ENCODE data around the gene COL27A1.

The COL27A1 gene

DNA sequence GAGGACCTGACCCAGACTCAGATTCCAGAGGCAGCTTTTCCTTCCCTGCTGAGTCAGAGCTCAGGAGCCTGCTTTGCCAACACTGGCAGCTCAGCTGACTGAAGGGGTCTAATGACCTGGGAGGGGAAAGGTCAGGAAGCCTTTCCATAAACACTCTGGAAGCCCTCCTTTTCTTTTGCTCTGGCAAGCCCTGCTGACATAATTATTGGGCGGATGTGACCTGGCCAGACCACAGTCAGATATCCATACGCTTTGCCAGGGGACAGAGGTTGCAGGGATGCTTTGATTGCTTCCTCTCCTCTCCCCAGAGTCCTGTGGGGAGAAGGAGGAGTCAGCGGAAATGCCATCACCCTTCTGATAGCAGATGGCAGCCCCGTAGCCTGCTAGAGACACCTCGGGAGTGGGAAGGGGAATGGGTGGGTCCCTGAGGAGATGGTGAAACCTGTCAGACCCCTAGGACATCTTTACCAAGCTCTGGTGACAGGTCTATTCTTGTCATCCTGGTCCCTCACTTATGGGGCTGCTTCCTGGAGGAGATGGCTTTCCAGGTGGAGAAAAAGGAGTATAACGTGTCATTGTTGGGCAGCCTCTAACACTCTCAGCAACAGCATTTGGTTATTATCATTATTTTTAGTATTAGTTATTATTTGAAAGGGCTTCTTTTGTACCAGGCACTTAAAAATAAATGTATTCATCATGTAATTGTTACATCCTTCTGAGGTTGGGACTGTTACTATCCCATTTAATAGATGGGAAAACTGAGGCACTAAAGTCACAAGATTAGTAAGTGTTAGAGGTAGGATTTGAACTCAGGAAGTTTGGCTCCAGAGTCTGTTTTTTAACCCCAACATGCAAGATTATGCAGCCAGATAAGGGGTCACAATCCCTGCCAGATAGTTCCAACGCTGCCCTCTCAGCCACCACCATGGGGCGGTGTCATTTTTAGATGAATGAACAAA lies 11.6 kb downstream of the COL27A1 start:
- H3K79me2 ChIP-seq (ENCODE audit: insufficient read depth, low read depth), result no peaks in the 10 kb centered on the region
- H2AFZ ChIP-seq (ENCODE audit: low read depth), result no peak overlapping the region
- TF ChIP-seq, protein P1, sequence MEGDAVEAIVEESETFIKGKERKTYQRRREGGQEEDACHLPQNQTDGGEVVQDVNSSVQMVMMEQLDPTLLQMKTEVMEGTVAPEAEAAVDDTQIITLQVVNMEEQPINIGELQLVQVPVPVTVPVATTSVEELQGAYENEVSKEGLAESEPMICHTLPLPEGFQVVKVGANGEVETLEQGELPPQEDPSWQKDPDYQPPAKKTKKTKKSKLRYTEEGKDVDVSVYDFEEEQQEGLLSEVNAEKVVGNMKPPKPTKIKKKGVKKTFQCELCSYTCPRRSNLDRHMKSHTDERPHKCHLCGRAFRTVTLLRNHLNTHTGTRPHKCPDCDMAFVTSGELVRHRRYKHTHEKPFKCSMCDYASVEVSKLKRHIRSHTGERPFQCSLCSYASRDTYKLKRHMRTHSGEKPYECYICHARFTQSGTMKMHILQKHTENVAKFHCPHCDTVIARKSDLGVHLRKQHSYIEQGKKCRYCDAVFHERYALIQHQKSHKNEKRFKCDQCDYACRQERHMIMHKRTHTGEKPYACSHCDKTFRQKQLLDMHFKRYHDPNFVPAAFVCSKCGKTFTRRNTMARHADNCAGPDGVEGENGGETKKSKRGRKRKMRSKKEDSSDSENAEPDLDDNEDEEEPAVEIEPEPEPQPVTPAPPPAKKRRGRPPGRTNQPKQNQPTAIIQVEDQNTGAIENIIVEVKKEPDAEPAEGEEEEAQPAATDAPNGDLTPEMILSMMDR (conservative IDR thresholded peaks at IDR 0.05; ENCODE audit: low read depth, low read length), result no peak
- no peak overlapping the region for H3K9ac ChIP-seq
- H3K36me3 ChIP-seq (ENCODE audit: insufficient read depth), result no peaks in the 10 kb centered on the region
- H3K4me2 ChIP-seq, result no peak overlapping the region
- H3K27me3 ChIP-seq (ENCODE audit: insufficient read depth, low read depth), result no peaks in the 10 kb centered on the region
- peaks cover 24% of the 10 kb centered on the region for H3K4me1 ChIP-seq (ENCODE audit: low read depth, poor library complexity, severe bottlenecking)
- H3K27ac ChIP-seq, result no peak overlapping the region
- H4K20me1 ChIP-seq (ENCODE audit: insufficient read depth), result no peaks in the 10 kb centered on the region
- H3K4me3 ChIP-seq (IDR thresholded peaks at IDR 0.05; ENCODE audit: insufficient read depth, low read depth, low read length), result no peak overlapping the region

DNA sequence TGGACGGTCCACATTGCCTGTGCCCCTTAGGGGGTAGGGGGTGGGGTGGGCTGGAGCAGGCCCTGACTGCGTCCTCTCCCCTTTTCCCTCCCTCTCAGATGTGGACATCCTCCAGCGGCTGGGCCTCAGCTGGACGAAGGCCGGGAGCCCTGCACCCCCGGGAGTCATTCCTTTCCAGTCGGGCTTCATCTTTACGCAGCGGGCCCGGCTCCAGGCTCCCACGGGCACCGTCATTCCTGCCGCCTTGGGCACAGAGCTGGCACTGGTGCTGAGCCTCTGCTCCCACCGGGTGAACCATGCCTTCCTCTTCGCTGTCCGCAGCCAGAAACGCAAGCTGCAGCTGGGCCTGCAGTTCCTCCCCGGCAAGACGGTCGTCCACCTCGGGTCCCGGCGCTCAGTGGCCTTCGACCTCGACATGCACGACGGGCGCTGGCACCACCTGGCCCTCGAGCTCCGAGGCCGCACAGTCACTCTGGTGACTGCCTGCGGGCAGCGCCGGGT lies 12.3 kb downstream of the COL27A1 start:
- Histone ChIP-seq H3K4me1 (ENCODE audit: low read depth, poor library complexity, severe bottlenecking) (peaks cover 23% of the 10 kb centered on the region), H2AFZ (ENCODE audit: low read depth) (no peak overlapping the region), H3K4me2 (no peak overlapping the region), H3K9ac (no peak overlapping the region), H3K27ac (no peak overlapping the region), H3K27me3 (ENCODE audit: insufficient read depth, low read depth) (no peaks in the 10 kb centered on the region), H3K4me3 (IDR thresholded peaks at IDR 0.05; ENCODE audit: insufficient read depth, low read depth, low read length) (no peak overlapping the region), H3K79me2 (ENCODE audit: insufficient read depth, low read depth) (no peaks in the 10 kb centered on the region), H4K20me1 (ENCODE audit: insufficient read depth) (no peaks in the 10 kb centered on the region), H3K36me3 (ENCODE audit: insufficient read depth) (no peaks in the 10 kb centered on the region)
- TF ChIP-seq, protein P1 (conservative IDR thresholded peaks at IDR 0.05; ENCODE audit: low read depth, low read length), result no peak

DNA sequence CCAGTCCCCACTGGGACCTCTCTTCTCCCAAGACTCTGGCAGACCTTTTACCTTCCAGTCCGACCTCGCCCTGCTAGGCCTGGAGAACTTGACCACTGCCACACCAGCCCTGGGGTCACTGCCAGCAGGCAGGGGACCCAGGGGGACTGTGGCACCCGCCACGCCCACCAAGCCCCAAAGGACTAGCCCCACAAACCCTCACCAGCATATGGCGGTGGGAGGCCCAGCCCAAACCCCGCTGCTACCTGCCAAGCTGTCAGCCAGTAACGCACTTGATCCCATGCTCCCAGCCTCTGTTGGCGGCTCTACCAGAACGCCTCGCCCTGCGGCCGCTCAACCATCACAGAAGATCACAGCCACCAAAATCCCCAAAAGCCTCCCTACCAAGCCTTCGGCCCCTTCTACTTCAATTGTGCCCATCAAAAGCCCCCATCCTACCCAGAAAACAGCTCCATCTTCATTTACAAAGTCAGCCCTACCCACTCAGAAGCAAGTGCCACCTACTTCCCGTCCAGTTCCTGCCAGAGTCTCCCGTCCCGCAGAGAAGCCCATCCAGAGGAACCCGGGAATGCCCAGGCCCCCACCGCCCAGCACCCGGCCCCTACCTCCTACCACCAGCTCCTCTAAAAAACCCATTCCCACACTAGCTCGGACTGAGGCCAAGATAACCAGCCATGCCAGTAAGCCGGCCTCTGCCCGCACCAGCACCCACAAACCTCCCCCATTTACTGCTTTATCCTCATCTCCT lies 13.1 kb downstream of the COL27A1 start:
- TF ChIP-seq, protein P1 (conservative IDR thresholded peaks at IDR 0.05; ENCODE audit: low read depth, low read length), result no peak
- Histone ChIP-seq H2AFZ (ENCODE audit: low read depth) (no peak overlapping the region), H3K27ac (no peak overlapping the region), H3K4me3 (IDR thresholded peaks at IDR 0.05; ENCODE audit: insufficient read depth, low read depth, low read length) (no peak overlapping the region), H3K27me3 (ENCODE audit: insufficient read depth, low read depth) (no peaks in the 10 kb centered on the region), H3K9ac (no peak overlapping the region), H4K20me1 (ENCODE audit: insufficient read depth) (no peaks in the 10 kb centered on the region), H3K79me2 (ENCODE audit: insufficient read depth, low read depth) (no peaks in the 10 kb centered on the region), H3K36me3 (ENCODE audit: insufficient read depth) (no peaks in the 10 kb centered on the region), H3K4me1 (ENCODE audit: low read depth, poor library complexity, severe bottlenecking) (peaks cover 15% of the 10 kb centered on the region), H3K4me2 (no peak overlapping the region)

DNA sequence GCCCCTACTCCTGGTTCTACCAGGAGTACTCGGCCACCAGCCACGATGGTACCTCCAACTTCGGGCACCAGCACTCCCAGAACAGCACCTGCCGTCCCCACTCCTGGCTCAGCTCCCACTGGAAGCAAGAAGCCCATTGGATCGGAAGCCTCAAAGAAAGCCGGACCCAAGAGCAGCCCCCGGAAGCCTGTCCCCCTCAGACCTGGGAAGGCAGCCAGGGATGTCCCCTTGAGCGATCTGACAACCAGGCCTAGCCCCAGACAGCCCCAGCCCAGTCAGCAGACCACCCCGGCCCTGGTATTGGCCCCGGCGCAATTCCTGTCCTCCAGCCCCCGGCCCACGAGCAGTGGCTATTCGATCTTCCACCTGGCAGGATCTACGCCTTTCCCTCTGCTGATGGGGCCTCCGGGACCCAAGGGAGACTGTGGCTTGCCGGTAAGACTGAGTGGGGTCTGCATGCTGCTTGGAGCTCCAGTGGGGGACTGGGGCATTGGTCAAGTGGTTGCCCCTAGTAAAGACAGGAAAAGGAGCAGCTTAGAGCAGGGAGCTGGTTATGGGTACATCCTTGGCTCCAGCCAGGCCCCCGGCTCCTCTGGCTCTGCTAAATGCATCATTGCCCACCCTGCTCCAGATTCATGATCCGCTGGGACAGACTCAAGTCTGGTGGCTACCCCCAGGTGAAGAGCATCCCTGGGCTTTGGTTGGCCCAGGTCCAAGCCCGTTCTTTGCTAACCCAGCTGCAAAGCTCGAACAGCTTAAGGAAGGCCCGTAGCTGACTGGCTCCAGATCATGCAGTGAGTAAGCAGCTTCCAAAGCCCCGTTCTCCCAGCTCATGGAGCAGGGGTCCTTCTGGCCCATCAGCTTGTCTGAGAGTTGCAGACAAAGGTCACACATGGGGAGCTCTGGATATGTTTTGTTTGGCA lies 14.0 kb downstream of the COL27A1 start:
- Histone ChIP-seq H3K79me2 (ENCODE audit: insufficient read depth, low read depth) (no peaks in the 10 kb centered on the region), H3K4me2 (no peak overlapping the region), H3K9ac (no peak overlapping the region), H2AFZ (ENCODE audit: low read depth) (no peak overlapping the region), H3K27me3 (ENCODE audit: insufficient read depth, low read depth) (no peaks in the 10 kb centered on the region), H3K27ac (no peak overlapping the region), H4K20me1 (ENCODE audit: insufficient read depth) (no peaks in the 10 kb centered on the region), H3K4me3 (IDR thresholded peaks at IDR 0.05; ENCODE audit: insufficient read depth, low read depth, low read length) (no peak overlapping the region), H3K4me1 (ENCODE audit: low read depth, poor library complexity, severe bottlenecking) (peaks cover 6% of the 10 kb centered on the region), H3K36me3 (ENCODE audit: insufficient read depth) (no peaks in the 10 kb centered on the region)
- TF ChIP-seq, protein P1 (conservative IDR thresholded peaks at IDR 0.05; ENCODE audit: low read depth, low read length), result no peak

All from KMS-11 (cell line).